HUES6 (cell line): ENCODE measurements around the gene SBSN.
A peak's percentile ranks its signal among the peaks of the same experiment; 100 is the strongest.

Experiments
- H3K27ac ChIP-seq: 2 replicates; pipeline ENCODE4 v1.7.0; 2013; ENCODE audit warnings: low read depth, mild to moderate bottlenecking, low read length, inconsistent platforms
- H3K27me3 ChIP-seq: 2 replicates; pipeline ENCODE4 v1.6.1; 2013; ENCODE audit warnings: low read length; ENCODE audit not compliant: control insufficient read depth, insufficient read depth
- H3K36me3 ChIP-seq: 2 replicates; pipeline ENCODE4 v1.6.1; 2013; ENCODE audit warnings: low read length; ENCODE audit not compliant: control insufficient read depth, insufficient read depth
- H3K4me1 ChIP-seq: 2 replicates; pipeline ENCODE4 v1.6.1; 2013; ENCODE audit warnings: low read length; ENCODE audit not compliant: control insufficient read depth, insufficient read depth
- H3K4me3 ChIP-seq: 2 replicates; pipeline ENCODE4 v1.5.1; 2013; ENCODE audit warnings: low read depth, low read length
- H3K9ac ChIP-seq: one replicate; pipeline ENCODE4 v1.6.1; 2013; ENCODE audit warnings: mild to moderate bottlenecking, low read length
- H3K9me3 ChIP-seq: 2 replicates; pipeline ENCODE4 v1.6.1; 2013; ENCODE audit warnings: low read depth, low read length; ENCODE audit not compliant: control insufficient read depth, insufficient read depth

Gene SBSN

GRCh38 chr19:35553385-35554000 lies 25.4 kb upstream of the SBSN start:
- peaks cover 11% of the 10 kb centered on the region for H3K27me3 ChIP-seq
- no peak overlapping the region for H3K27ac ChIP-seq
- H3K9ac ChIP-seq: no peak overlapping the region

DNA sequence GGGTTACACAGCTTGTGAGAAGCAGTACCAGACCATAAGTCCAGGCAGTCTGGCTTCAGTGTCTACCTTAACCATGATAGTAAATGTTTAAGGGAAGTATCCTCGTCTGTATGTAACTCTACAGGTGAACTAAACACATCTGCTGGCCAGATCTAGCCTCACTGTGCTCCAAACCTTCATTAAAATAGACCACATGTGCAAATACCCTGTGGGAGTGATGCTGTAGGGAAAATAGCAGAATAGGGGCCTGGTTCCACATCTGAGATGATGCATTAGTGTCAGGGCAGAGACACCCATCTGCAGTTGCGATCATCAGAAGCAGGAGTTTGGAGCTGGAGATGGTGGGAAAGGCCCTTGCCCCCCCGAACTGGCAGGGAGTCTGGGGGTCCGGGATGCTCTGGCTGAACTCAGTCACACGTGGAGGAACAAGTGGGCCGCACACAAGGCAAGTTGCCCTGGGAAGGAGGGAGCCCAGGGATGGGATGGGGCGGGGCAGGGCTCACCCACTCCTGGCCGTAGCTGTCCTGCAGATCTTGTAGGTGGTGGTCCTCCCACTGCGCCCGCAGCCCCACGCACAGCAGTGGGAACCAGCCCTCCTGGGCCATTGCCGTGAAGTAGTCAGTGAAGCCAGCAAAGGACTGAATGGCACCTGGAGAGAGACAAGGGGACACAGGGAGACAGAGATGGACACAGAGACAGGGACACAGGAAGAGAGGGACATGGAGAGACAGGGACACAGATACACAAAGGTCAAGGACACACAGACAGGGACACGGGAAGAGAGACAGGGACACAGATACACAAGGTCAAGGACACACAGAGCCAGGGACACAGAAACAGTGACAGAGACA lies 24.6 kb upstream of the SBSN start:
- no peak overlapping the region for H3K27ac ChIP-seq
- H3K27me3 ChIP-seq: peaks cover 7% of the 10 kb centered on the region; the same call in 1 of the 2 replicates
- H3K4me1 ChIP-seq: peaks cover 5% of the 10 kb centered on the region; the same call in 1 of the 2 replicates
- peaks cover 6% of the 10 kb centered on the region; the same call in 1 of the 2 replicates for H3K36me3 ChIP-seq
- H3K9me3 ChIP-seq: no peaks in the 10 kb centered on the region
- H3K9ac ChIP-seq: no peak overlapping the region
- H3K4me3 ChIP-seq: no peak overlapping the region

More at GRCh38 chr19:35553385-35554000, 25.4 kb upstream of the SBSN start:
- Histone ChIP-seq H3K4me3 (no peak overlapping the region), H3K9me3 (no peaks in the 10 kb centered on the region), H3K4me1 (peaks cover 5% of the 10 kb centered on the region; the same call in 1 of the 2 replicates), H3K36me3 (peaks cover 6% of the 10 kb centered on the region; the same call in 1 of the 2 replicates)

DNA sequence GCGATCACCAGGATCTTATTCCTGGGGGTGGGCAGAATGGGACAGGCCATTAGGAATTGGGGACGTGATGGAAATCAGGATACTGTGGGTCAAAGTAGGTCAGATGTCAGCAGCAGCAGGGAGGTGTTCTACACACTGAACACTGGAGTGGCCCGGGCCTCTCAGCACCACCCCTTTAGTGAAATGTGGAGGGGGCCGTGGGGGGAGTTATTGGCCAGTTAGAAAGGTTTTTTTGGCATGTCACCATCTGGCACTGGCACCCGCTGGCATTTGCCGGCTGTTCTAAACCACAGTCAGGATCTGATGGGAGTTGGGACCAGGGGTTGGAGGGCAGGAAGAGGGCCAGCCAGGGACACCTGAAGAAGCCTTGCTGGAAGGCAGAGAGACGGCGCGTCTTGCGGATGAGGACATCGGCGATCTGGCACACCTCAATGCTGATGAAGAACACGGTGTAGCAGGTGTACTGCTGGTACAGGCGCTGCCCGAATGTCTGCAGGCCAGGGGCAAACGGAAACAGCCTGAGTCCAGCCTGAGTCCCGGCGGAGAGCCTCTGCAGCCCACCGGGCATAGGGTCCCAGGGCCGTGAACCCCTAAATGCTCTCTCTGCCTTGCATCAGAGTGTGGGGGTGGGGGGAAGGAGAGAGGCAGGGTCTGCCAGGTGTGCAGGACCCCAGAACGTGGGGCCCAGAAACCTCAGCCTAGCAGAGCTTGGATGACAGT lies 23.1 kb upstream of the SBSN start:
- H3K9me3 ChIP-seq: no peaks in the 10 kb centered on the region
- peaks cover 15% of the 10 kb centered on the region for H3K36me3 ChIP-seq
- peaks cover 6% of the 10 kb centered on the region; the same call in 1 of the 2 replicates for H3K4me1 ChIP-seq
- no peak overlapping the region for H3K9ac ChIP-seq
- H3K27ac ChIP-seq: no peak overlapping the region
- H3K27me3 ChIP-seq: peaks cover 5% of the 10 kb centered on the region; the same call in 1 of the 2 replicates
- H3K4me3 ChIP-seq: no peak overlapping the region

DNA sequence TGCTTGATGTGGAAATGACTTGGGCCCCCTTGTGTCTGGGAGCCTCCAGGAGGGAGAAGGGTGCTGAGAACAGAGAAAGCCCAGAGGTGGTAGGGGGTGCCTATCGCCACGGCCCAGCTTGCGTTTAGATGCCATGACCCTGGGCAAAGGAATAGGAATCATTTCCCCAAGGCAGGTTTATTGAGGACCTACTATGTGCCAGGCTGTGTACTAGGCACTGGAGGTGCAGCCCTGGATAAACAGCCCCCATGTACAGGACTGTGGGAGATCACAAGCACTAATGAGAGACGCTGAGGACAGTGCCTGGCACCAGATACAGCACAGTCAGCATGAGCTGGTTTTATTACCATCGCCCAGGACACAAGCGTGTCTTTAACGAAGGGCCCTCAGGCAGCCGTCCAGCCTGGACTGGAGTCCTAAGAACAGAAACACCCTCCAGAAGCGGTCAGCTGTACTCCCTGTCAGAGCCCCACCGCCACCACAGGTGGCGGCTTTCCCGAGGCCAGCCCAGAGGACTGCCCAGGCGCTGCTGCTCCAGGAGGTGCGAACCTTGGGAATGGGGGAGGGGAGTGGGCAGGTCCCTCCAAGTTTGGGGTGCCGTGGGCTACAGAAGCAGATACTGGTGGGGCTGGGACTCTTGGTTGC lies 21.9 kb upstream of the SBSN start:
- Histone ChIP-seq H3K4me1 (peaks cover 7% of the 10 kb centered on the region; the same call in 1 of the 2 replicates), H3K9me3 (no peaks in the 10 kb centered on the region)

DNA sequence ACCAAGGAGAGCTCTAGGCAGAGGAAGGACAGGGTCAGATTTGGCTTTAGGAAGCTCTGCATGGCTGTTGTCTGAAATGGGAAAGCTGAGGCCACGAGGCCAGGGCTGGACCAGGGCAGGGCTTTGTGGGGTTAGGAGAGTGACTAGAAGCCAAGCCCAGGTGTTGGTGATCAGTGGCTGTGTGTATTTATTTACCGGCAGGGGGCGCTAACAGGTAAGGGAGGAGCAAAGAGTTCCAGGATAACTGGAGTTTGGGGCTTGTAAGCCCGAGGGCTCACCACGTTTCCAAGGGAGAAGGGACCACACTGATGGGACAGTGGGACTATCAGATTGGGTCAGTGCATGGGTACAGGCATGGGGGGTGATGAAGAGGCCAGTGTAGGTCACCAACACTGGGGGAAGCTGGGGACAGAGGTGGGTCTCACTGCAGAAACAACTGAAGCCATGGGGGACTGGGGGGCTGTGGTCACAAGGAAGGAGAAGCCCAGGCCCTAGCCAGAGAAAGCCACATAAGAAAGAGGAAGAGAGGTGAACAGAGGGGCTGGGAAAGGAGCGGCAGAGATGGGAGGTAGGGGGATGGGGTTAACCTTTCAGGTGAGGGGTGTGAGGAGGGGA lies 21.2 kb upstream of the SBSN start:
- H3K4me1 ChIP-seq: peaks cover 9% of the 10 kb centered on the region
- no peaks in the 10 kb centered on the region for H3K27me3 ChIP-seq
- H3K9me3 ChIP-seq: no peaks in the 10 kb centered on the region
- no peak overlapping the region for H3K9ac ChIP-seq
- no peak overlapping the region for H3K27ac ChIP-seq
- peaks cover 15% of the 10 kb centered on the region for H3K36me3 ChIP-seq
- H3K4me3 ChIP-seq: no peak overlapping the region

More for the DNA sequence above, 21.9 kb upstream of the SBSN start:
- no peaks in the 10 kb centered on the region for H3K27me3 ChIP-seq
- peaks cover 15% of the 10 kb centered on the region for H3K36me3 ChIP-seq
- H3K27ac ChIP-seq: no peak overlapping the region
- no peak overlapping the region for H3K4me3 ChIP-seq
- no peak overlapping the region for H3K9ac ChIP-seq

DNA sequence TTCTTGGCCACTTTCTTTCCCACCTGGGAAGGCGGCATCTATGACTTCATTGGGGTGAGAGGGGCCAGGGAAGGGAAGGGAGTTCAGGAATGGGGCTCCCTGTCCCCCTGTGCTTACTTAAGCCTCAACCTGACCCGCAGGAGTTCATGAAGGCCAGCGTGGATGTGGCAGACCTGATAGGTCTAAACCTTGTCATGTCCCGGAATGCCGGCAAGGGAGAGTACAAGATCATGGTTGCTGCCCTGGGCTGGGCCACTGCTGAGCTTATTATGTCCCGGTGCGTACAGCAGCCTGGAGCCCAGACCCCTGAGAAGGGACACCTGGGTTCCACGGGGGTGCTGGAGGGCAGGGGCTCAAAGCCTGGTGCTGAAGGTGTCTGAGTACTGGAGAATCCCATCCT lies 18.4 kb upstream of the SBSN start:
- peak overlapping the region; percentile 94 for H3K9ac ChIP-seq
- H3K9me3 ChIP-seq: no peaks in the 10 kb centered on the region
- H3K36me3 ChIP-seq: peaks cover 30% of the 10 kb centered on the region
- H3K4me1 ChIP-seq: peaks cover 12% of the 10 kb centered on the region
- H3K4me3 ChIP-seq: peak overlapping the region; percentile 89
- no peaks in the 10 kb centered on the region for H3K27me3 ChIP-seq
- H3K27ac ChIP-seq: no peak overlapping the region

- Histone ChIP-seq H3K27ac (peak overlapping the region; percentile 93), H3K27me3 (no peaks in the 10 kb centered on the region), H3K4me1 (peaks cover 12% of the 10 kb centered on the region), H3K36me3 (peaks cover 30% of the 10 kb centered on the region), H3K9ac (peak overlapping the region; percentile 94), H3K9me3 (no peaks in the 10 kb centered on the region), H3K4me3 (peak overlapping the region; percentile 89)
Observed at GRCh38 chr19:35545855-35546381, 17.8 kb upstream of the SBSN start.

- no peaks in the 10 kb centered on the region for H3K9me3 ChIP-seq
- peak within 1 kb of the TSS; percentile 93 for H3K27ac ChIP-seq
- H3K9ac ChIP-seq: peak within 1 kb of the TSS; percentile 97
- no peaks in the 10 kb centered on the region for H3K27me3 ChIP-seq
- peaks cover 12% of the 10 kb centered on the region for H3K4me1 ChIP-seq
- peaks cover 32% of the 10 kb centered on the region for H3K36me3 ChIP-seq
- H3K4me3 ChIP-seq: peak within 1 kb of the TSS; percentile 89
Observed at GRCh38 chr19:35545001-35545854, 17.1 kb upstream of the SBSN start, which contains the start of gene TMEM147. TMEM147 (plus strand) TSS chr19:35545626; CDS start chr19:35545740, 114 bp downstream.

GRCh38 chr19:35544110-35544802 lies 16.1 kb upstream of the SBSN start:
- Histone ChIP-seq H3K27ac (no peak overlapping the region), H3K27me3 (no peaks in the 10 kb centered on the region), H3K9me3 (no peaks in the 10 kb centered on the region)

More at GRCh38 chr19:35544110-35544802, 16.1 kb upstream of the SBSN start:
- H3K4me1 ChIP-seq: peaks cover 12% of the 10 kb centered on the region
- H3K36me3 ChIP-seq: peaks cover 33% of the 10 kb centered on the region
- H3K9ac ChIP-seq: peak overlapping the region; percentile 97
- H3K4me3 ChIP-seq: peak overlapping the region; percentile 89
